Ovary (tissue), 9 donors: ENCODE results near the gene FBXL17. TPM values are rescaled to one million over a fixed set of nuclear protein-coding genes. Genes with fewer than 3 reads are reported as not detected.

ENCODE experiments used
- DNase-seq, 5 donors: peaks; one replicate each; pipeline ENCODE4 v3.0.0-alpha.2; 2019 to 2020
- H3K27ac ChIP-seq, 2 donors: fragments of 200-600 bp; one replicate each; pipeline versions ENCODE4 v1.5.1 to v1.8.0; 2019 to 2022
- H3K27me3 ChIP-seq: fragments of 200-600 bp; one replicate; pipeline ENCODE4 v1.8.0; 2022
- H3K36me3 ChIP-seq: fragments of 200-600 bp; sonication (generic); one replicate; pipeline ENCODE4 v1.5.1; 2019
- H3K4me1 ChIP-seq: one replicate; pipeline ENCODE4 v1.8.1; 2013; ENCODE audit warnings: mild to moderate bottlenecking, moderate library complexity; ENCODE audit not compliant: insufficient read depth
- H3K4me3 ChIP-seq: fragments of 200-600 bp; sonication (generic); one replicate; pipeline ENCODE4 v1.5.1; 2017
- H3K9me3 ChIP-seq, 2 donors: fragments of 200-600 bp in 1 of 2; sonication (generic) in 1 of 2; one replicate each; pipeline versions ENCODE4 v1.5.1 to v1.8.1; 2013 to 2019; ENCODE audit warnings: mild to moderate bottlenecking in 1 of 2, moderate library complexity in 1 of 2
- CTCF ChIP-seq, 3 donors: fragments of 450-650 bp in 2 of 3; fragments of 200-600 bp in 1 of 3; IDR thresholded peaks; one replicate each; pipeline versions ENCODE4 v1.5.1 to v1.8.0; 2016 to 2022; ENCODE audit warnings: antibody characterized with exemption in 3 of 3, mild to moderate bottlenecking in 1 of 3
- EP300 ChIP-seq: sonication (generic); formaldehyde crosslinking; IDR thresholded peaks from one replicate; pipeline ENCODE4 v1.6.1; 2017; ENCODE audit warnings: antibody characterized with exemption
- POLR2A ChIP-seq: fragments of 450-650 bp; IDR thresholded peaks from one replicate; pipeline ENCODE4 v1.6.1; 2017; ENCODE audit warnings: antibody characterized with exemption, mild to moderate bottlenecking, moderate library complexity
- WGBS, 3 donors: extraction: QIAGEN DNeasy Blood & Tissue Kit in 1 of 3; methylation state at CpG; one replicate each; pipeline versions ENCODE4 v1.1.5 to v1.1.7; 2013 to 2017; 5-methylcytosine and 5-hydroxymethylcytosine counted together
- intact Hi-C, 4 donors: fragments of 100-400 bp; cut with DNase I; formaldehyde crosslinking; loops; one replicate each; pipeline versions ENCODE4 v1.11.0 to v1.15.1; 2022 to 2023
- polyA plus RNA-seq, 2 donors: library from polyadenylated mRNA; stranded (reverse); fragments of 200-250 nt in 1 of 2; fragments of 350-450 nt in 1 of 2; fragmentation: Illumina TruSeq in 1 of 2; extraction: RNeasy Lipid Tissue Mini Kit (QIAGEN cat#74804) in 1 of 2; gene quantifications; one replicate each; pipeline ENCODE4 v1.2.3, GENCODE V29; 2013 to 2014
- total RNA-seq, 7 donors: library from RNA; depleted of rRNA in 2 of 7; stranded (reverse); fragments of >200 nt in 2 of 7; fragmentation: NEBNext Ultra II Directional in 3 of 7; extraction: Animal tissue kit (Norgen Biotek cat#: 25700) in 3 of 7; gene quantifications; one replicate each; pipeline versions ENCODE4 v1.1.0 to v1.2.4, GENCODE V29; 2016 to 2023
- donor health status: DM: no; HTN: no; CAD: no; lungs with moderate emphysema.
- donor health status: DM: no; HTN: no; CAD: no.
- donor health status: Bipolar disorder and iron deficiency.
- donor health status: DM: yes; HTN: yes; CAD: no.
- donor health status: DM: no; HTN: no; CAD: no.
- donor health status: DM: yes; HTN: yes; CAD: no.

The FBXL17 gene
- total and polyA plus RNA-seq, 9 donors: 6.8 to 20.4 (median 15.9) TPM

- H3K27ac ChIP-seq: no peak overlapping the region
- no peaks in the 10 kb centered on the region for H3K36me3 ChIP-seq
- no peak for DNase-seq
- H3K27me3 ChIP-seq: no peaks in the 10 kb centered on the region
- H3K9me3 ChIP-seq: no peaks in the 10 kb centered on the region
- H3K4me1 ChIP-seq: no peaks in the 10 kb centered on the region
- no peak overlapping the region for H3K4me3 ChIP-seq
- WGBS, 3 donors: 97 to 100% (median 99%) methylated on average over 1 of the region's 1 CpG
- TF ChIP-seq POLR2A (no peak), CTCF (IDR thresholded peaks at IDR 0.05) (no peak), EP300 (no peak)
- intact Hi-C loops: no loop called here
Measured at GRCh38 chr5:108303086-108303485, 78.8 kb downstream of the FBXL17 start.

- Histone ChIP-seq H3K9me3 (no peaks in the 10 kb centered on the region), H3K4me3 (no peak overlapping the region), H3K27me3 (no peaks in the 10 kb centered on the region), H3K4me1 (no peaks in the 10 kb centered on the region), H3K27ac (no peak overlapping the region), H3K36me3 (no peaks in the 10 kb centered on the region)
- intact Hi-C loops: no loop called here
- TF ChIP-seq POLR2A (no peak), CTCF (IDR thresholded peaks at IDR 0.05) (no peak), EP300 (no peak)
- no peak for DNase-seq
Measured at GRCh38 chr5:108297042-108297601, 84.8 kb downstream of the FBXL17 start.

GRCh38 chr5:108295578-108296368, 86.1 kb downstream of the FBXL17 start:
- intact Hi-C loops: no loop called here
- H3K9me3 ChIP-seq: no peaks in the 10 kb centered on the region

GRCh38 chr5:108280960-108281569, 100.8 kb downstream of the FBXL17 start:
- DNase-seq: no peak
- no peaks in the 10 kb centered on the region for H3K36me3 ChIP-seq
- no peaks in the 10 kb centered on the region for H3K9me3 ChIP-seq
- TF ChIP-seq EP300 (no peak), CTCF (IDR thresholded peaks at IDR 0.05) (no peak), POLR2A (no peak)
- H3K4me3 ChIP-seq: no peak overlapping the region
- intact Hi-C loops: no loop called here
- H3K27ac ChIP-seq: no peak overlapping the region
- no peaks in the 10 kb centered on the region for H3K4me1 ChIP-seq
- H3K27me3 ChIP-seq: no peaks in the 10 kb centered on the region

More at GRCh38 chr5:108295578-108296368, 86.1 kb downstream of the FBXL17 start:
- H3K27me3 ChIP-seq: no peaks in the 10 kb centered on the region
- no peak overlapping the region for H3K4me3 ChIP-seq
- no peak overlapping the region for H3K27ac ChIP-seq
- no peak for TF ChIP-seq CTCF (IDR thresholded peaks at IDR 0.05)
- no peak for TF ChIP-seq POLR2A
- no peak for TF ChIP-seq EP300
- H3K4me1 ChIP-seq: no peaks in the 10 kb centered on the region
- no peaks in the 10 kb centered on the region for H3K36me3 ChIP-seq
- WGBS, 3 donors: 92 to 95% (median 93%) methylated on average over 2 of the region's 2 CpGs
- no peak for DNase-seq
